Smooth muscle cell (in vitro differentiated cells): ENCODE measurements around the gene PIK3R1. TPM values are rescaled to one million over a fixed set of nuclear protein-coding genes. Genes with fewer than 3 reads are reported as not detected.

Source experiments
- DNase-seq: peaks from one replicate; lab custom pipeline; 2025; ENCODE audit not compliant: unreplicated experiment; lab: John Stamatoyannopoulos, UW
- H2AFZ ChIP-seq: fragments of 200-600 bp; sonication (generic); 2 replicates; pipeline ENCODE4 v1.6.0; 2016; ENCODE audit warnings: antibody characterized with exemption, low read depth, mild to moderate bottlenecking
- H3F3A ChIP-seq: fragments of 200-600 bp; sonication (generic); 2 replicates; pipeline ENCODE4 v1.6.0; 2017; ENCODE audit warnings: antibody characterized with exemption, low read depth
- H3K27ac ChIP-seq: fragments of 200-600 bp; sonication (generic); 2 replicates; pipeline ENCODE4 v1.5.1; 2016; ENCODE audit warnings: low read depth, mild to moderate bottlenecking
- H3K27me3 ChIP-seq: fragments of 200-600 bp; sonication (generic); 2 replicates; pipeline ENCODE4 v1.6.1; 2016; ENCODE audit warnings: low read depth, mild to moderate bottlenecking
- H3K36me3 ChIP-seq: fragments of 200-600 bp; sonication (generic); 2 replicates; pipeline ENCODE4 v1.5.1; 2016; ENCODE audit warnings: low read depth
- H3K4me1 ChIP-seq: fragments of 200-600 bp; sonication (generic); 2 replicates; pipeline ENCODE4 v1.5.1; 2016; ENCODE audit warnings: low read depth
- H3K4me2 ChIP-seq: fragments of 200-600 bp; sonication (generic); 2 replicates; pipeline ENCODE4 v1.6.0; 2016; ENCODE audit warnings: mild to moderate bottlenecking
- H3K4me3 ChIP-seq: fragments of 200-600 bp; sonication (generic); 2 replicates; pipeline ENCODE4 v1.5.1; 2016; ENCODE audit warnings: mild to moderate bottlenecking
- H3K79me2 ChIP-seq: fragments of 200-600 bp; sonication (generic); 2 replicates; pipeline ENCODE4 v1.6.0; 2016; ENCODE audit warnings: low read depth, mild to moderate bottlenecking
- H3K9ac ChIP-seq: fragments of 200-600 bp; sonication (generic); 2 replicates; pipeline ENCODE4 v1.6.0; 2016; ENCODE audit warnings: low read depth
- H3K9me3 ChIP-seq: fragments of 200-600 bp; sonication (generic); replicated peaks from 2 replicates; pipeline ENCODE4 v1.5.1; 2016; ENCODE audit warnings: low read depth
- H4K20me1 ChIP-seq: fragments of 200-600 bp; sonication (generic); 2 replicates; pipeline ENCODE4 v1.6.0; 2016; ENCODE audit warnings: low read depth
- WGBS: methylation state at CpG from one replicate; pipeline ENCODE4 v1.1.7; 2016; ENCODE audit warnings: low lambda C conversion rate; 5-methylcytosine and 5-hydroxymethylcytosine counted together
- polyA plus RNA-seq: library from polyadenylated mRNA; unstranded; fragments of >200 nt; fragmentation: Nextera tagmentation; extraction: Ambion mirVana; gene quantifications from 2 replicates; pipeline ENCODE4 v1.2.1, GENCODE V29; 2016
- total RNA-seq: library from RNA; depleted of rRNA; stranded (reverse); fragments of >200 nt; gene quantifications from 2 replicates; pipeline ENCODE4 v1.2.3, GENCODE V29; 2014
- TF ChIP-seq, protein P1 (sequence below): fragments of 200-600 bp; sonication (generic); IDR thresholded peaks from 2 replicates; pipeline ENCODE4 v1.5.1; 2017; ENCODE audit warnings: borderline replicate concordance, mild to moderate bottlenecking, antibody characterized with exemption; ENCODE audit not compliant: insufficient read depth, poor library complexity, severe bottlenecking

The PIK3R1 gene
- total and polyA plus RNA-seq, 2 experiments from 2014 or later: 5.3 to 63.6 TPM

DNA sequence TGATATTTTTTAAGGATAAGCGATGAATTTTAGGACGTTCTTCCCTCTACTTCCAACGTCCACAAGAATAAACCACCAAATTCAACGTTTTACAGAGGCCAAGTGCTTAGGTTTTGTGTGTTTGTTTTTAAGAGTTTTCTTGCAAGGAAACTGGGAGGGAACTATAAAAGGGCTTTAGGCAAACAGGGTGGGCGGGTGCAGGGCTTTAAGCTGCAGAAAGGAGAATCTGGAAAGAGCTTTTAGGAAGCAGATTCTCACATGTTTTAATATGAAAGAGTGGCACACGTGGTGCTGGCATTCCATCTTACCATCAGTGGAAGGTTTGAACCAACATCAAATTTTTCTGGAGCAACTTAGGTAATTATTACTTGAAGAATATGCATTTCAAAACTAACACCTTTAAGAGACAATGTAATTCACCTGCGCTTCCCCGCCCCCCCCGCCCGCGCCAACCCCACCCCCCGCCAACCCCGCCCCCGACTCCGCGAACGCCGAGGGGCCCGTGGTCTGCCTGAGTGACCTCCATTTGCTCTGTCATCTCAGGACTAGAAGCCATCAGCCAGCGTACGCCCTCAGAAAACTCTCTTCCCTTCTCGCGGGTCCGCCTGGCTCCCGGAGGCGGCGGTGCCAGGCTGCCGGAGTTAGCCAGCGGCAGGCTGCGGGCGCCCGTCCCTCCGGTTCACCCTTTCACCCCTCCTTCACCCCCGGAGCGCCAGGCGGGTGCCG lies 911 bp upstream of the PIK3R1 start:
- TF ChIP-seq, protein P1, sequence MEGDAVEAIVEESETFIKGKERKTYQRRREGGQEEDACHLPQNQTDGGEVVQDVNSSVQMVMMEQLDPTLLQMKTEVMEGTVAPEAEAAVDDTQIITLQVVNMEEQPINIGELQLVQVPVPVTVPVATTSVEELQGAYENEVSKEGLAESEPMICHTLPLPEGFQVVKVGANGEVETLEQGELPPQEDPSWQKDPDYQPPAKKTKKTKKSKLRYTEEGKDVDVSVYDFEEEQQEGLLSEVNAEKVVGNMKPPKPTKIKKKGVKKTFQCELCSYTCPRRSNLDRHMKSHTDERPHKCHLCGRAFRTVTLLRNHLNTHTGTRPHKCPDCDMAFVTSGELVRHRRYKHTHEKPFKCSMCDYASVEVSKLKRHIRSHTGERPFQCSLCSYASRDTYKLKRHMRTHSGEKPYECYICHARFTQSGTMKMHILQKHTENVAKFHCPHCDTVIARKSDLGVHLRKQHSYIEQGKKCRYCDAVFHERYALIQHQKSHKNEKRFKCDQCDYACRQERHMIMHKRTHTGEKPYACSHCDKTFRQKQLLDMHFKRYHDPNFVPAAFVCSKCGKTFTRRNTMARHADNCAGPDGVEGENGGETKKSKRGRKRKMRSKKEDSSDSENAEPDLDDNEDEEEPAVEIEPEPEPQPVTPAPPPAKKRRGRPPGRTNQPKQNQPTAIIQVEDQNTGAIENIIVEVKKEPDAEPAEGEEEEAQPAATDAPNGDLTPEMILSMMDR: no peak
- WGBS: 4% methylated on average over 26 of the region's 37 CpGs
- DNase-seq: no peak

GRCh38 chr5:68215898-68216244 lies 315 bp downstream of the PIK3R1 start:
- Histone ChIP-seq H3K9me3 (no peaks in the 10 kb centered on the region), H3K4me3 (peak overlapping the region; percentile 78), H4K20me1 (peaks cover 39% of the 10 kb centered on the region), H3K4me2 (peak overlapping the region; percentile 89), H3F3A (no peaks in the 10 kb centered on the region), H3K79me2 (peaks cover 37% of the 10 kb centered on the region), H3K27ac (peak overlapping the region; percentile 47), H2AFZ (peak overlapping the region; percentile 75), H3K9ac (peak overlapping the region; percentile 58), H3K4me1 (peaks cover 17% of the 10 kb centered on the region), H3K27me3 (no peaks in the 10 kb centered on the region), H3K36me3 (no peaks in the 10 kb centered on the region)
- TF ChIP-seq, protein P1: no peak
- DNase-seq: no peak
- 3% methylated on average over 20 of the region's 38 CpGs for WGBS

More for the DNA sequence above, 911 bp upstream of the PIK3R1 start:
- peaks cover 27% of the 10 kb centered on the region for H4K20me1 ChIP-seq
- no peaks in the 10 kb centered on the region for H3K27me3 ChIP-seq
- no peaks in the 10 kb centered on the region for H3F3A ChIP-seq
- H3K27ac ChIP-seq: peak overlapping the region; percentile 94
- H3K9ac ChIP-seq: peak overlapping the region; percentile 92
- peak overlapping the region; percentile 89 for H3K4me2 ChIP-seq
- peak overlapping the region; percentile 95 for H2AFZ ChIP-seq
- H3K36me3 ChIP-seq: no peaks in the 10 kb centered on the region
- H3K79me2 ChIP-seq: peaks cover 25% of the 10 kb centered on the region
- H3K4me1 ChIP-seq: peaks cover 17% of the 10 kb centered on the region
- no peaks in the 10 kb centered on the region for H3K9me3 ChIP-seq
- H3K4me3 ChIP-seq: peak overlapping the region; percentile 78

DNA sequence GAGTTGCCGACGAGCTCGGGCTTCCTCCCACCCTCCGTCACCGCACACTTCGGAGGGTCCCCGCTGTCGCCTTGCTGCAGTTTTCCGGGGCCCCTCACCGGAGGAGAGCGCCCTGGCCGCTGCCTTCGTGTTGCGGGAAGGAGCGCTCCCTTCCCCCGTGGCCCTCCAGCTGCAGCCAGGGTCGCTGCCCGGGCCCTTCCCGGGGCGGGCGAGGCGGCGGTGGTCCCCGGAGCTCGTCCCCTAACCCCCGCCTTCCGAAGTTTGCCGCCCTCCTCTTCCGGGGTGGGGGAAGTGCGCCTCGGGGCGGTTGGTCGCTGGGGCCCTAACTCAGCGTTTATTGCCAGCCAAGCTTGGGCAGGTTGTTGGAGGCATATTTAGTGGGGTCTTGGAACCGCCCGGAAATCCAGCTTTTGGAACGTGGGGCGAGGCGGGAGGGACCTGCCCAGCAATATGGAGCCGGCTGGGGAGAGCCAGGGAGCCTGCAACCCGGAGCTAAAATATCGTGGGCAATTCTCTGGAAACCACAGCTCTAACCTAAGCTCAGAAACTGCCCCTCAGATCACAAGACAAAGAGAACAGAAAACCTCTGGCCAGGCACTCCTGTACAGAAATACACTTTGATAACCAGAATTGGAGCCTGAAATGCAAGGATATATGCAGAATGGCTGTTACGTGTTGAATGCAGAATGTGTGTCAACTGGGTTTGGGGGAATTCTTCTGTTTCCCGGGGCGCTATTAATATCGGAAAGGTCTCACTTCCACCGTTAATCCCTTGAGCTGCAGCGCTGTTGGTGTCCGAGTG lies 890 bp downstream of the PIK3R1 start:
- peaks cover 43% of the 10 kb centered on the region for H3K79me2 ChIP-seq
- TF ChIP-seq, protein P1: no peak
- WGBS: under 1% methylated on average over 34 of the region's 49 CpGs

More for the DNA sequence above, 890 bp downstream of the PIK3R1 start:
- H3K9me3 ChIP-seq: no peaks in the 10 kb centered on the region
- peak overlapping the region; percentile 75 for H2AFZ ChIP-seq
- peak overlapping the region; percentile 78 for H3K4me3 ChIP-seq
- H4K20me1 ChIP-seq: peaks cover 41% of the 10 kb centered on the region
- H3F3A ChIP-seq: no peaks in the 10 kb centered on the region
- no peaks in the 10 kb centered on the region for H3K36me3 ChIP-seq
- peak overlapping the region; percentile 47 for H3K27ac ChIP-seq
- DNase-seq: peak; percentile 23
- H3K4me2 ChIP-seq: peak overlapping the region; percentile 89
- peaks cover 17% of the 10 kb centered on the region for H3K4me1 ChIP-seq
- no peaks in the 10 kb centered on the region for H3K27me3 ChIP-seq
- H3K9ac ChIP-seq: peak overlapping the region; percentile 58
